Vagina (tissue), 2 donors: ENCODE measurements around the gene FNDC11.

Source experiments
- POLR2A ChIP-seq, 2 donors: fragments of 450-650 bp; IDR thresholded peaks; one replicate each; pipeline ENCODE4 v1.6.1; 2017; ENCODE audit warnings: antibody characterized with exemption in 2 of 2, mild to moderate bottlenecking in 2 of 2, moderate library complexity in 2 of 2
- TF ChIP-seq, protein P1 (sequence below), 3 experiments: fragments of 450-650 bp in 2 of 3; fragments of 200-600 bp in 1 of 3; sonication (generic) in 1 of 3; IDR thresholded peaks; one replicate each; pipeline ENCODE4 v1.5.1; 2017 to 2019; ENCODE audit warnings: antibody characterized with exemption in 3 of 3, mild to moderate bottlenecking in 2 of 3, moderate library complexity in 2 of 3

DNA sequence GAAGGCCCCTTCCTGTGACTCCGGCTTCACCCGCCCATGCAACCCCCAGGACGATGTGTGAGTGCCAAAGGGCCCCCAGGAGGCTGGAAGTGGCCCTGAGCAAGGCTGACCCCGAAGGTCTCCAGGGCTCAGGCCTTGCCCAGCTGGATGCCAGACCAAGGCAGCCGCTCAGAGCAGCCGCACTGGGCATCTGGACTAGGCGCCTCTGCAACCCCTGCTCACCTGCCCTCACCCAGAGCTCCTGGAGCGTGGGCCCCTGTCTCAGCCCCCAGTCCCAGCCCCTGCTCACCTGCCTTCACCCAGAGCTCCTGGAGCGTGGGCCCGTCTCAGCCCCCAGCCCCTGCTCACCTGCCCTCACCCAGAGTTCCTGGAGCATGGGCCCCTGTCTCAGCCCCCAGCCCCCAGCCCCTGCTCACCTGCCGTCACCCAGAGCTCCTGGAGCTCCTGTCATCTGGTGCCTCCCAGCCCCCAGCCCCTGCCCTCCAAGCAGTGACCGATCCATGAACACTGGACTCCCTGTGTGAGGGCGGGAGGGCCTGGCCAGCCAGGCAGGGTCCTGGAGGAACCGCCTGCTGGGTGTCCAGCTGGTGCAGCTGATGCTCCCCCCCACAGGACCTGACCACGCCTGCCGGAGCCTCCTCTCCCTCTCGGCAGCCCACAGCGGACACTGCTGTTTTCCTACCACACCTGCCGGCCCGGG is 7.6 kb upstream of the FNDC11 start:
- TF ChIP-seq, protein P1, sequence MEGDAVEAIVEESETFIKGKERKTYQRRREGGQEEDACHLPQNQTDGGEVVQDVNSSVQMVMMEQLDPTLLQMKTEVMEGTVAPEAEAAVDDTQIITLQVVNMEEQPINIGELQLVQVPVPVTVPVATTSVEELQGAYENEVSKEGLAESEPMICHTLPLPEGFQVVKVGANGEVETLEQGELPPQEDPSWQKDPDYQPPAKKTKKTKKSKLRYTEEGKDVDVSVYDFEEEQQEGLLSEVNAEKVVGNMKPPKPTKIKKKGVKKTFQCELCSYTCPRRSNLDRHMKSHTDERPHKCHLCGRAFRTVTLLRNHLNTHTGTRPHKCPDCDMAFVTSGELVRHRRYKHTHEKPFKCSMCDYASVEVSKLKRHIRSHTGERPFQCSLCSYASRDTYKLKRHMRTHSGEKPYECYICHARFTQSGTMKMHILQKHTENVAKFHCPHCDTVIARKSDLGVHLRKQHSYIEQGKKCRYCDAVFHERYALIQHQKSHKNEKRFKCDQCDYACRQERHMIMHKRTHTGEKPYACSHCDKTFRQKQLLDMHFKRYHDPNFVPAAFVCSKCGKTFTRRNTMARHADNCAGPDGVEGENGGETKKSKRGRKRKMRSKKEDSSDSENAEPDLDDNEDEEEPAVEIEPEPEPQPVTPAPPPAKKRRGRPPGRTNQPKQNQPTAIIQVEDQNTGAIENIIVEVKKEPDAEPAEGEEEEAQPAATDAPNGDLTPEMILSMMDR (IDR thresholded peaks at IDR 0.05), result no peak
- no peak for TF ChIP-seq POLR2A (IDR thresholded peaks at IDR 0.05)
